Measurements from ENCODE around the gene MANEAL.
"Not testable (repeated sequence)": the region's sequence is repeated elsewhere in the genome, so short reads cannot be mapped to it uniquely, and the experiment has no call there.

MANEAL gene

DNA sequence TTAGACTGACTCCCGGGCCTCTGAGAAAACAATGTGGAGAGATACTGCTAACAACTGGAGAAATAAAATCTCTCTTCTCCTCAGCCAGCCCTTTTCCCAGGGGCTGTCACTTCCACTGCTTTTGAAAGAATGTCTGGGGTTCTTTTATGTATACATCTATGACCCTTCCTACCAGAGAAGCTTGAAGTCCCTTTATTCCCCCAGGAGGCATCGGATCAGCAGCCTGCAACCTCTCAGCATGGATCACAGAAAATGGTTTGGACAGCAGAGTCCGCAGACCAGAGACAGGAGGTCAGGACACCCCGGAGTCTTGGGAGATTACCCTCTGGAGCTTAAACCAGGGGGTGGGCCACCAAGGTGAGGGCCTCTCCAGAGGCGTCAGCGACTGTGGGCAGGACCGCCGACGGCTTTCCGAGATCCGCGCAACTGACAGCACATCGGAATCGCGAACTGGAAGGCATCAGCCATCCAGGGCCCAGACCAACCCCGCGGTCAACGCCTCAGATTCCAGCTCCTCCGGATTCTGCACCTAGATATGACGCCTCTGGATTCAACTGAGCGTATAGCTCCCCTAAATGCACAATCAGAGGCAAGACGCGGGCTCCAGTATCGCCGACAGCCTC lies 29.7 kb upstream of the MANEAL start:
- Histone ChIP-seq H3K9me3 (ENCODE audit: control insufficient read depth, low read length) (no peaks in the 10 kb centered on the region), H3K27me3 (ENCODE audit: control insufficient read depth, insufficient read depth, low read length) (peaks cover 69% of the 10 kb centered on the region), H3K9ac (ENCODE audit: low read length) (no peak overlapping the region), H3K4me1 (ENCODE audit: control insufficient read depth, insufficient read depth, low read length) (peaks cover 6% of the 10 kb centered on the region), H3K4me3 (ENCODE audit: low read length) (no peak overlapping the region), H3K36me3 (ENCODE audit: control insufficient read depth, insufficient read depth, low read length) (no peaks in the 10 kb centered on the region)

DNA sequence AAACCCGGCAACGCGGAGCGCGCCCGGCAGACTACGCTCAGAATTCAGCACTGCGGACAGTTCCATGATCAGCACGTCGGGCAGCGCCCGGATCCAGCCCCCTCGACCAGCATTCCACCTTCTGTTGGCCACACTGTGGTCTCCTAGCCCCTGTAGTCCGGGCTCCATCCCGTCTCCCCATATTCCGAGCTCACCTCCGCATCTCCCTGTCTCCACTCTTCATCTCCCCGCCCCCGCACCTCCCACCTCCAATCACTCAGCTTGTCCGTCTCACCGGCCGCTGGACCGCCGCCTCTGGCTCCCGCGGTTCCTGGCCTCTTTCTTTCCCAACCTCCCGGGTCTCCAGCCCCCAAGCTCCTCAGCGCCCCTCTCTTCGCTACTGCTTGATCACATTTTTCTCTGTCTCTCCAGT lies 29.2 kb upstream of the MANEAL start:
- no peak overlapping the region for H3K9ac ChIP-seq (ENCODE audit: low read length)
- H3K4me1 ChIP-seq (ENCODE audit: control insufficient read depth, insufficient read depth, low read length), result peaks cover 6% of the 10 kb centered on the region
- H3K36me3 ChIP-seq (ENCODE audit: control insufficient read depth, insufficient read depth, low read length), result no peaks in the 10 kb centered on the region
- peaks cover 66% of the 10 kb centered on the region for H3K27me3 ChIP-seq (ENCODE audit: control insufficient read depth, insufficient read depth, low read length)
- H3K9me3 ChIP-seq (ENCODE audit: control insufficient read depth, low read length), result no peaks in the 10 kb centered on the region
- H3K4me3 ChIP-seq (ENCODE audit: low read length), result no peak overlapping the region

DNA sequence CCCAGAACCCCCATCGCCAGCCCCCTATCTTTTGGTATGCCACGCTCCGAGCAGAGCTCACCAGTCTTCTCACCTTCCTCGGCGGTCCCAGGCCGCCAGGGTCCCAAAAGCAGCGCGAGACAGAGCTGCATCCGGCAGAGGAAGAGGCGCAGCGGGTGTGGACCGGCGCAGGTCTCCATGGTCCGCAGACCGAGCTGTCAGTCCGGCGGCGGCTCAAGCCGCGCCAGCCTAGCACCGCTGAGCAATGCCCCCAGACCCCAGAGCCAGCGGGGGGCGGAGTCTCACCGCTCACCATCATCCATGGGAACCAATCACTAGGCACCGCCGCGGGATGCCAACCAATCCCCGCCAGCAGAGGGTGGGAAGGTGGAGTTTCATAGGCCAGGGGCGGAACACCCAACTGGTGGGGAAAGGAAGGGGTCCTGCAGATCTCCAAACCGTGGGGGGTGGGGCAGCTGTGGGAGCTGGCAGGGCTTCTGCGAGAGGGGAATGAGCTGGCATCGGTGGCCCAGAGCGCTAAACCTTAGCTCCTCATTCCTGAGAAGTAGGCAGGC lies 28.7 kb upstream of the MANEAL start, which contains the start of gene EPHA10:
Gene EPHA10, minus strand, starts transcription at position 233 of the 554 bp plus-strand sequence. Its CDS starts 54 bp downstream, at position 179.
- Histone ChIP-seq H3K27me3 (ENCODE audit: control insufficient read depth, insufficient read depth, low read length) (peaks cover 63% of the 10 kb centered on the region), H3K9ac (ENCODE audit: low read length) (no peak within 1 kb of the TSS), H3K9me3 (ENCODE audit: control insufficient read depth, low read length) (no peaks in the 10 kb centered on the region), H3K36me3 (ENCODE audit: control insufficient read depth, insufficient read depth, low read length) (no peaks in the 10 kb centered on the region), H3K4me1 (ENCODE audit: control insufficient read depth, insufficient read depth, low read length) (peaks cover 6% of the 10 kb centered on the region), H3K4me3 (ENCODE audit: low read length) (peak within 1 kb of the TSS; percentile 14)

DNA sequence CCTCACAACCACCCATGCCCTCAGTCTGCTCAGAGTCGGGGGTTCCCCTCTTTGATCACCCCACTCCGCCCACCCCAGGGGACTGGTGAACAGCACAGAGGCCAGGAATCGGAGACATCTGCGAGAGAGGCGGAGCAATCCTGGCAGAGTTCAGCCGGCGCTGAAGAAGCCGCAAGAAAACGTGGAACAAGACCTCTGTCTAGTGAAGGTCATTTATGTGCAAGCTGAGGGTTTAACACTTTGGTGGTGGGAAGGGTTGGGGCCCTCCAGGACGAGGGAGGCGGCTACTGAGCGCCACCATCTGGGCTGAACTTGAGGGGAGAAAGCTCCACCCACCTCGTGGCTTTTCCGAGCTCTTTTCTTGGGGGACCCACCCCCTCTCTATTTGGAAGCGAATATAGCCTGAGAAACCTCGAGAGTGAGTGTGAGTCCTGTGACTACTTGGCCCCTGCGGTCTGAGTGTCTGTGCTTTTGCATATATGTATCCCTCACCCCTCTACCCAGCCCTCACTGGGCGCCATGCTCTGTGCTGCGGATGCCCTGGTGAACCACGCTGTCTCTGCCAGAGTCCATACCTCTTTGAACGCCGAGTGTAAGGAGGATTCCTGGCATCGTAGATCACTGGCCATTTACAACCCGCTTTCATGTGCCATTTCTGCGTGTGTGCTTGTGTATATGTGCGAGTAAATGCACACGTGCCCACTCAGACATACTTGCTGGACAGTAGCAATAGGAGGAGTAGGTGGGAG lies 27.6 kb upstream of the MANEAL start:
- no peaks in the 10 kb centered on the region for H3K36me3 ChIP-seq (ENCODE audit: control insufficient read depth, insufficient read depth, low read length)
- H3K9ac ChIP-seq (ENCODE audit: low read length), result no peak overlapping the region
- peaks cover 60% of the 10 kb centered on the region for H3K27me3 ChIP-seq (ENCODE audit: control insufficient read depth, insufficient read depth, low read length)
- H3K9me3 ChIP-seq (ENCODE audit: control insufficient read depth, low read length), result no peaks in the 10 kb centered on the region
- H3K4me3 ChIP-seq (ENCODE audit: low read length), result peak overlapping the region; percentile 14
- H3K4me1 ChIP-seq (ENCODE audit: control insufficient read depth, insufficient read depth, low read length), result peaks cover 6% of the 10 kb centered on the region

DNA sequence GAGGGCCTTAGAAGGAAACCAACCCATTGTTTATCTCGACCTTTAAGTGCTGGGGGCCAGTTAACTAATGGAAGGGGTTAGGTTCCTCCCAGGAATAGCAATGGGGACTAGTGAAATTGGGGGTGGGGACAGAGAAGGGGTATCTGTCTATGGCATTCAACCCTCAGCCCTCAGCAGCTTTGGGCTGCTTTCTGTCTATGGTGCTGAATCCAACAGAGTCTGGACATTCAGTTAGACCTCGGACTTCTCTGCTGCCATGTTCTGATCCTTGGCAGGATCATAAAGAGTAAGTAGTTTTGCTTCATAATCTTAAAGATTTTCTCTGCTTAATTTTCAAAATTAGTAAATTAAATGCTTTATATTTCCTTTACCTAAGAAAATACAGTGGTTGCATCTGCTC lies 26.2 kb upstream of the MANEAL start:
- Histone ChIP-seq H3K4me3 (ENCODE audit: low read length) (no peak overlapping the region), H3K36me3 (ENCODE audit: control insufficient read depth, insufficient read depth, low read length) (no peaks in the 10 kb centered on the region), H3K9ac (ENCODE audit: low read length) (no peak overlapping the region), H3K4me1 (ENCODE audit: control insufficient read depth, insufficient read depth, low read length) (peaks cover 6% of the 10 kb centered on the region), H3K9me3 (ENCODE audit: control insufficient read depth, low read length) (no peaks in the 10 kb centered on the region), H3K27me3 (ENCODE audit: control insufficient read depth, insufficient read depth, low read length) (peaks cover 53% of the 10 kb centered on the region)

DNA sequence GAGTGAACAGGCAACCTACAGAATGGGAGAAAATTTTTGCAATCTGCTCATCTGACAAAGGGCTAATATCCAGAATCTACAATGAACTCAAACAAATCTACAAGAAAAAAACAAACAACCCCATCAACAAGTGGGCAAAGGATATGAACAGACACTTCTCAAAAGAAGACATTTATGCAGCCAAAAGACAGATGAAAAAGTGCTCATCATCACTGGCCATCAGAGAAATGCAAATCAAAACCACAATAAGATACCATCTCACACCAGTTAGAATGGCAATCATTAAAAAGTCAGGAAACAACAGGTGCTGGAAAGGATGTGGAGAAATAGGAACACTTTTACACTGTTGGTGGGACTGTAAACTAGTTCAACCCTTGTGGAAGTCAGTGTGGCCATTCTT lies 22.2 kb upstream of the MANEAL start:
- H3K4me1 ChIP-seq (ENCODE audit: control insufficient read depth, insufficient read depth, low read length); H3K36me3 ChIP-seq (ENCODE audit: control insufficient read depth, insufficient read depth, low read length); H3K4me3 ChIP-seq (ENCODE audit: low read length); H3K9me3 ChIP-seq (ENCODE audit: control insufficient read depth, low read length); H3K9ac ChIP-seq (ENCODE audit: low read length): not testable (repeated sequence)
- H3K27me3 ChIP-seq (ENCODE audit: control insufficient read depth, insufficient read depth, low read length), result peaks cover 13% of the 10 kb centered on the region

DNA sequence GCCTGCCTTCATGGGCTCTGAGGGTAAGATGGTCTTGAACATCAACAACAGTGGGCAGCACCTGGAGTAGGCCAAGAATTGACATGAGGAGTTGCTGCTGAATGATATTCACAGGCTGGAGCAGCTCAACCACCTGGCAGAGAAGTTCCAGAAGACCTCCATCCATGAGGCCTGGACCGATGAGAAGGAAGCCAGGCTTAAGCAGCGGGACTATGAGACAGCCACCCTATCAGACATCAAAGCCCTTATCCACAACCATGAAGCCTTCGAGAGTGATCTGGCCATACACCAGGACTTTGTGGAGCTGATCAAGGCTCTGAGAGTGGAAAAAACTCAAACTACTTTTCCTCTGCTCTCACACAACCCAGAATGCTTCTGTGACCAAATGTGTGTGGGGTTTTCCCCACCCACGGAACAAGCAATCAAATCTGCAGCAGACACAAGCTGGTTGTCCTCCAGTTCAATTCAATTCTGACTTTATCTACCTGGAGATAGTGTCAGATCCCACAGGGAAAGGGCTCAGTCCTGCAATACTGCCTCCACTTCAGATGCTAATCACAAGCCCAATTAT lies 16.6 kb upstream of the MANEAL start:
- Histone ChIP-seq H3K27me3 (ENCODE audit: control insufficient read depth, insufficient read depth, low read length) (no peaks in the 10 kb centered on the region), H3K4me1 (ENCODE audit: control insufficient read depth, insufficient read depth, low read length) (peaks cover 5% of the 10 kb centered on the region), H3K36me3 (ENCODE audit: control insufficient read depth, insufficient read depth, low read length) (no peaks in the 10 kb centered on the region), H3K9me3 (ENCODE audit: control insufficient read depth, low read length) (no peaks in the 10 kb centered on the region), H3K9ac (ENCODE audit: low read length) (no peak overlapping the region), H3K4me3 (ENCODE audit: low read length) (no peak overlapping the region)

DNA sequence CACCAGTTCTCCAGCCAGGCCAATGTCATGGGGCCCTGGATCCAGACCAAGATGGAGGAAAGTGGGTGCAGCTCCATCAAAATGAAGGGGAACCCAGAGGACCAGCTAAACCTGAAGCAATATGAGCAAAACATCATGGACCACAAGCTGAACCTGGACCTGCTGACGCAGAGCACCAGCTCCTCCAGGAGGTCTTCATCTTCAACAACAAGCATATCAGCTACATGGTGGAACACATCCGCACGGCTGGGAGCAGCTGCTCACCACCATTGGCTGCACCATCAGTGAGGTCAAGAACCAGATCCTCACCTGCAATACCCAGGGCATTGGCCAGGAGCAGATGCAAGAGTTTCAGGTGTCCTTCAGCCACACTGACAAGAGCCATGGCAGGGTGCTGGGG lies 15.0 kb upstream of the MANEAL start:
- no peak overlapping the region for H3K4me3 ChIP-seq (ENCODE audit: low read length)
- peaks cover 5% of the 10 kb centered on the region for H3K4me1 ChIP-seq (ENCODE audit: control insufficient read depth, insufficient read depth, low read length)
- H3K27me3 ChIP-seq (ENCODE audit: control insufficient read depth, insufficient read depth, low read length), result no peaks in the 10 kb centered on the region
- H3K9ac ChIP-seq (ENCODE audit: low read length), result no peak overlapping the region
- H3K9me3 ChIP-seq (ENCODE audit: control insufficient read depth, low read length), result no peaks in the 10 kb centered on the region
- no peaks in the 10 kb centered on the region for H3K36me3 ChIP-seq (ENCODE audit: control insufficient read depth, insufficient read depth, low read length)

DNA sequence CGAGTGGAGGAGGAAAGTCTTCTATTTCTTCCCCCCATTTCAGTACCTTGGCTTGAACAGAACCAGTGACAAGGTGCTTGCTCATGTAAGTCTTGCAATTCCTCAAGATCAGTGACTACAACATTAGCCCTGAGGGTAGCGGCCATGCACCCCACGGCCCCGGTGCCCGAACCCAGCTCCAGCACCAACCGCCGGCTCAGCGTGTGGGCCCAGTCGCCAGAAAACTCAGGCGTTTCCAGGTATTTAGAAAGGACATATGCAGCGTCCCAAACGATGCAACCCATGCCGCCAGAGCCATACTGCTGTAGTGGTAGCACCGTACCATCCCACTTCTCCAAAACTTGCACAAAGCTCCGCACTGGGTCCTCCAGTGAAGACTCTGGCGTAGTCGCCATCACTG lies 11.2 kb upstream of the MANEAL start:
- no peaks in the 10 kb centered on the region for H3K27me3 ChIP-seq (ENCODE audit: control insufficient read depth, insufficient read depth, low read length)
- H3K9ac ChIP-seq (ENCODE audit: low read length), result no peak overlapping the region
- no peaks in the 10 kb centered on the region for H3K9me3 ChIP-seq (ENCODE audit: control insufficient read depth, low read length)
- no peaks in the 10 kb centered on the region for H3K36me3 ChIP-seq (ENCODE audit: control insufficient read depth, insufficient read depth, low read length)
- H3K4me1 ChIP-seq (ENCODE audit: control insufficient read depth, insufficient read depth, low read length), result peaks cover 5% of the 10 kb centered on the region
- no peak overlapping the region for H3K4me3 ChIP-seq (ENCODE audit: low read length)

DNA sequence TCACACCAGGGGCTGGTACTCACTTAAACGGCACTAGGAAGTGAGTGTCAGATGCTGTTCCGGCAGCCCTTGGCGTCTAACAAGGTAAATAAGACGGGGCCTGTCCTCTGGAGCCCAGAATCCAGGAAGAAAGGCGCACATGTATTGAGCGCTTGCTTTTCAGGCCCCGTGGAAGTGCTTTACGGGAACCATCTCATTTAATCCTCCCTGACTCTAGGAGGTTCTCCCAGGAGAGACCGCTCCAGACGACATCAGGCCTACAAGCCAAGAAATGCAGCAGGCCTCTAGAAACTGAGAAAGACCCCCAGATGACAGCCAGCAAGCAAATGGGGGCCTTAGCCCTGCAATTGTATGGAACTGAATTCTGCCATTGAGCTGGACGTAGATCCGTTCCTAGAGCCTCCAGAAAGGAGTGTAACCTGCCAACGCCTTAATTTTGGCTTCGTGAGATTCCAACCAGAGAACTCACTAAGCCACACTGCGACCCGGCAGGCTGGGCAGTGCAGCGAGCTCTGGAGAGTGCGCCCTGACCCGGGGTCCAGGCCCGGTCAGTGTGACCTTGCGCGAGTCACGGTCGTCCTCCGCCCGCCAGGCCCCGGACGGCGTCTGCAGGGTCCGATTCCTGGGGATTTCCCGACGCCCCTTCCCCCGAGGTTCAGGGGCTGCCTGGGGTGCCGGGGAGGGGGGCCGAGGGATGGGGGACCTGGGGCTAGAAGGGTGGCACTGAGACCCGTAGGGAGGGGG lies 532 bp upstream of the MANEAL start:
- Histone ChIP-seq H3K4me3 (ENCODE audit: low read length) (no peak overlapping the region), H3K27me3 (ENCODE audit: control insufficient read depth, insufficient read depth, low read length) (peaks cover 5% of the 10 kb centered on the region), H3K4me1 (ENCODE audit: control insufficient read depth, insufficient read depth, low read length) (peaks cover 12% of the 10 kb centered on the region), H3K9ac (ENCODE audit: low read length) (no peak overlapping the region), H3K36me3 (ENCODE audit: control insufficient read depth, insufficient read depth, low read length) (no peaks in the 10 kb centered on the region), H3K9me3 (ENCODE audit: control insufficient read depth, low read length) (no peaks in the 10 kb centered on the region)

DNA sequence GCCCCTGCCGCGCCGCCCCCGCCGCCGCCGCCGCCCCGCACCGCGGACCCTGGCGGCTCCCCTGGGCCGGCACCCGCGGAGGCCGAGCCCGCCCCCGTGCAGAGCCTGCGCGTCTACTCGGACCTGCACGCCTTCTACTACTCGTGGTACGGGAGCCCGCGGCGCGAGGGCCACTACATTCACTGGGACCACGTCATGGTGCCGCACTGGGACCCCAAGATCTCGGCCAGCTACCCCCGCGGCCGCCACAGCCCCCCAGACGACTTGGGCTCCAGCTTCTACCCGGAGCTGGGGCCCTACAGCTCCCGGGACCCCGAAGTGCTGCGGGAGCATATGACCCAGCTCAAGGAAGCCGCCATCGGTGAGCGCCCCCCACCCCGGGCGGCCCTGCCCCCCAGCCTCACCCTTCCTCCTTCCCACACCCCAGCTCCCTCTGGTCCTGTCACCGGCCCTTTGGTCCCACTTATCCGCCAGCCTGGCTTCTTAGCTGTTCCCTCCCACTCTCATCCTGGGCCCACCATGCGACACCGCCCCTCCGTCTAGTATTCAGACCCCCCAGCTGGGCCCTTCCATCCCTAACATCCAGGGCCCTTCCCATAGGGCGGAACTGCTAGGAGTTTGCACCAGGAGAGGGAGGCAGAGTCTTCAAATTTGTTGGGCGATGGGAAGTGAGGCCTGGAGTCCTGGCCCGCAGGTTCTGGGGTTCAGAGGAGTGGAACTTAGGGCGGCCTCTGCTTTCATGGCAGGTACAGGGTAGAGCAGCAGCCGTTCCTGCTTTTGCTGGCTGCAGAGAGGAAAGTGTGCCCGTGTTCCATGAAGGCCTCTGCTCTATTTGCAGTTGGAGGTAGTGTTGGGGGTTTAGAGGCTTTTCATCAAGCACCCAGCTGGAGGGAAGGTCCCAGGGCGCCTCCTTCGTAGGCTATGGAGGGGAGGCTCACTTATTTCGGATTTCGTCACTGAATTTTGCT lies 1.0 kb downstream of the MANEAL start:
- peaks cover 12% of the 10 kb centered on the region for H3K4me1 ChIP-seq (ENCODE audit: control insufficient read depth, insufficient read depth, low read length)
- H3K4me3 ChIP-seq (ENCODE audit: low read length), result no peak overlapping the region
- peaks cover 5% of the 10 kb centered on the region for H3K27me3 ChIP-seq (ENCODE audit: control insufficient read depth, insufficient read depth, low read length)
- no peaks in the 10 kb centered on the region for H3K9me3 ChIP-seq (ENCODE audit: control insufficient read depth, low read length)
- no peaks in the 10 kb centered on the region for H3K36me3 ChIP-seq (ENCODE audit: control insufficient read depth, insufficient read depth, low read length)
- no peak overlapping the region for H3K9ac ChIP-seq (ENCODE audit: low read length)

All from mucosa of stomach (tissue), 1 donor.